K562 (cell line): Measurements from ENCODE around the gene CCDC85B.

Experiments
- ASH1L ChIP-seq: fragments of 450-650 bp; IDR thresholded peaks from 2 replicates; pipeline ENCODE4 v1.6.1; 2018; ENCODE audit warnings: borderline replicate concordance, mild to moderate bottlenecking, low read depth; ENCODE audit not compliant: partially characterized antibody
- BHLHE40 ChIP-seq: IDR thresholded peaks from 2 replicates; pipeline ENCODE4 v1.6.1; 2011; ENCODE audit warnings: low read length, improper control_type of control experiment
- ELF1 ChIP-seq: fragments of 200-800 bp; sonication (Bioruptor generic); IDR thresholded peaks from 2 replicates; pipeline ENCODE4 v1.6.1; 2016; ENCODE audit warnings: missing genetic modification characterization, missing compliant biosample characterization
- KDM5B ChIP-seq: fragments of 200-600 bp; sonication (generic); IDR thresholded peaks from 2 replicates; pipeline ENCODE4 v1.6.1; 2012; ENCODE audit warnings: low read depth, mild to moderate bottlenecking, moderate library complexity, low read length, control low read depth, inconsistent platforms; ENCODE audit not compliant: insufficient replicate concordance
- NEUROD1 ChIP-seq: fragments of 150-350 bp; IDR thresholded peaks from 2 replicates; pipeline ENCODE4 v1.6.1; 2014; ENCODE audit warnings: borderline replicate concordance, low read length, low read depth; ENCODE audit not compliant: partially characterized antibody
- STAT6 ChIP-seq: sonication (generic); formaldehyde crosslinking; IDR thresholded peaks from 2 replicates; pipeline ENCODE4 v1.8.1; 2023; ENCODE audit warnings: mild to moderate bottlenecking, missing genetic modification reagents
- ZBTB1 ChIP-seq: sonication (generic); formaldehyde crosslinking; IDR thresholded peaks from 2 replicates; pipeline ENCODE4 v1.8.1; 2023; ENCODE audit warnings: missing genetic modification reagents, low read depth, mild to moderate bottlenecking, borderline replicate concordance
- ZNF830 ChIP-seq: fragments of 250-450 bp; sonication (Bioruptor Pico); IDR thresholded peaks from 2 replicates; pipeline ENCODE4 v1.5.0; 2021; ENCODE audit warnings: mild to moderate bottlenecking
- TF ChIP-seq, protein P1 (sequence below): fragments of 250-450 bp; sonication (Bioruptor Pico); IDR thresholded peaks from 2 replicates; pipeline ENCODE4 v1.8.0; 2021; ENCODE audit warnings: moderate library complexity, mild to moderate bottlenecking, inconsistent platforms

- TF ChIP-seq BHLHE40 (no peak), ASH1L (no peak), ZNF830 (CRISPR knock-in tag) (no peak), NEUROD1 (no peak), STAT6 (CRISPR knock-in tag) (no peak), KDM5B (no peak), ELF1 (tag) (no peak), ZBTB1 (CRISPR knock-in tag) (no peak)
- TF ChIP-seq, protein P1, sequence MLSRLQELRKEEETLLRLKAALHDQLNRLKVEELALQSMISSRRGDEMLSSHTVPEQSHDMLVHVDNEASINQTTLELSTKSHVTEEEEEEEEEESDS (CRISPR knock-in tag): no peak
These were observed 17.7 kb upstream of the CCDC85B start, which contains the start of gene EFEMP2 for GRCh38 chr11:65872586-65873317.
